H9 (cell line): ENCODE results near the gene TSPAN4. TPM values are rescaled to one million over a fixed set of nuclear protein-coding genes. Genes with fewer than 3 reads are reported as not detected.

ENCODE experiments used
- DNase-seq: peaks from one replicate; pipeline ENCODE4 v3.0.0-alpha.2; 2017
- H2AFZ ChIP-seq: one replicate; pipeline ENCODE4 v1.6.1; 2013; ENCODE audit warnings: mild to moderate bottlenecking, low read length, control low read depth, moderate library complexity
- H2AK5ac ChIP-seq: 2 replicates; pipeline ENCODE4 v1.6.1; 2013; ENCODE audit warnings: low read length, control low read depth, mixed read lengths; ENCODE audit not compliant: insufficient read length
- H2BK120ac ChIP-seq: one replicate; pipeline ENCODE4 v1.6.1; 2013; ENCODE audit warnings: low read depth, mild to moderate bottlenecking, low read length, control low read depth, inconsistent platforms; ENCODE audit not compliant: poor library complexity, severe bottlenecking
- H2BK12ac ChIP-seq: 2 replicates; pipeline ENCODE4 v1.6.1; 2013; ENCODE audit warnings: low read length, control low read depth, mixed read lengths, low read depth; ENCODE audit not compliant: insufficient read length
- H2BK15ac ChIP-seq: 2 replicates; pipeline ENCODE4 v1.6.1; 2013; ENCODE audit warnings: low read depth, low read length, control low read depth
- H2BK20ac ChIP-seq: one replicate; pipeline ENCODE4 v1.6.1; 2013; ENCODE audit warnings: low read depth, mild to moderate bottlenecking, low read length, control low read depth, inconsistent platforms; ENCODE audit not compliant: poor library complexity, severe bottlenecking
- H2BK5ac ChIP-seq: 2 replicates; pipeline ENCODE4 v1.6.1; 2013; ENCODE audit warnings: low read length, control low read depth, mixed read lengths; ENCODE audit not compliant: insufficient read length
- H3K14ac ChIP-seq: 2 replicates; pipeline ENCODE4 v1.6.1; 2013; ENCODE audit warnings: low read length, control low read depth; ENCODE audit not compliant: insufficient read depth
- H3K18ac ChIP-seq: 2 replicates; pipeline ENCODE4 v1.6.1; 2013; ENCODE audit warnings: low read depth, mild to moderate bottlenecking, mixed read lengths, low read length, control low read depth; ENCODE audit not compliant: insufficient read length
- H3K23ac ChIP-seq: 2 replicates; pipeline ENCODE4 v1.6.1; 2013; ENCODE audit warnings: low read length, control low read depth, mixed read lengths, low read depth; ENCODE audit not compliant: insufficient read length
- H3K23me2 ChIP-seq: 2 replicates; pipeline ENCODE4 v1.6.1; 2013; ENCODE audit warnings: low read depth, mild to moderate bottlenecking, mixed read lengths, low read length, control low read depth; ENCODE audit not compliant: insufficient read length, poor library complexity, severe bottlenecking
- H3K27ac ChIP-seq: 2 replicates; pipeline ENCODE4 v1.5.1; 2013; ENCODE audit warnings: low read length, control low read depth, mixed read lengths, low read depth; ENCODE audit not compliant: insufficient read length
- H3K27me3 ChIP-seq: 2 replicates; pipeline ENCODE4 v1.6.1; 2013; ENCODE audit warnings: low read length, control low read depth, inconsistent platforms; ENCODE audit not compliant: insufficient read depth
- H3K4ac ChIP-seq: 2 replicates; pipeline ENCODE4 v1.6.1; 2013; ENCODE audit warnings: low read depth, mild to moderate bottlenecking, control low read depth, inconsistent platforms, low read length, moderate library complexity
- H3K4me1 ChIP-seq: 2 replicates; pipeline ENCODE4 v1.6.1; 2013; ENCODE audit warnings: low read length, control low read depth, inconsistent platforms; ENCODE audit not compliant: insufficient read depth
- H3K4me2 ChIP-seq: 2 replicates; pipeline ENCODE4 v1.6.1; 2013; ENCODE audit warnings: low read length, control low read depth, mixed read lengths; ENCODE audit not compliant: insufficient read length, insufficient read depth
- H3K56ac ChIP-seq: 2 replicates; pipeline ENCODE4 v1.6.1; 2013; ENCODE audit warnings: low read depth, mild to moderate bottlenecking, mixed read lengths, low read length, control low read depth; ENCODE audit not compliant: insufficient read length
- H3K79me1 ChIP-seq: 2 replicates; pipeline ENCODE4 v1.6.1; 2013; ENCODE audit warnings: low read depth, mild to moderate bottlenecking, moderate library complexity, low read length, control low read depth, inconsistent platforms; ENCODE audit not compliant: insufficient read depth, poor library complexity, severe bottlenecking
- H3K79me2 ChIP-seq: 2 replicates; pipeline ENCODE4 v1.6.1; 2013; ENCODE audit warnings: low read length, control low read depth, inconsistent platforms; ENCODE audit not compliant: insufficient read depth
- H3K9ac ChIP-seq: 2 replicates; pipeline ENCODE4 v1.6.1; 2013; ENCODE audit warnings: low read length, control low read depth, mixed read lengths; ENCODE audit not compliant: insufficient read length; ENCODE audit errors: extremely low read depth
- H3K9me3 ChIP-seq: one replicate; pipeline ENCODE4 v1.6.1; 2013; ENCODE audit warnings: low read depth, low read length, inconsistent platforms; ENCODE audit not compliant: control insufficient read depth
- H3T11ph ChIP-seq: one replicate; pipeline ENCODE4 v1.6.1; 2013; ENCODE audit warnings: mild to moderate bottlenecking, low read length, control low read depth, inconsistent platforms
- H4K20me1 ChIP-seq: one replicate; pipeline ENCODE4 v1.6.1; 2013; ENCODE audit not compliant: control insufficient read depth, insufficient read length, insufficient read depth
- H4K5ac ChIP-seq: 2 replicates; pipeline ENCODE4 v1.6.1; 2013; ENCODE audit warnings: low read depth, mild to moderate bottlenecking, mixed read lengths, low read length, control low read depth; ENCODE audit not compliant: insufficient read length
- H4K8ac ChIP-seq: replicated peaks from 2 replicates; pipeline ENCODE4 v1.6.1; 2013; ENCODE audit warnings: low read length, control low read depth, mixed read lengths, low read depth; ENCODE audit not compliant: insufficient read length
- H4K91ac ChIP-seq: 2 replicates; pipeline ENCODE4 v1.6.1; 2013; ENCODE audit warnings: low read depth, mild to moderate bottlenecking, moderate library complexity, mixed read lengths, low read length, control low read depth; ENCODE audit not compliant: insufficient read length
- H3K27ac Mint-ChIP-seq, 3 experiments: 2 replicates in 2 of 3; 3 replicates in 1 of 3; pipeline ENCODE4 v1.8.0; 2020 to 2021; ENCODE audit warnings: mixed read lengths in 3 of 3, mild to moderate bottlenecking in 1 of 3, moderate library complexity in 1 of 3
- H3K27me3 Mint-ChIP-seq: 2 replicates; pipeline ENCODE4 v1.8.0; 2021; ENCODE audit warnings: low read depth, mild to moderate bottlenecking, moderate library complexity, mixed read lengths
- H3K36me3 Mint-ChIP-seq, 3 experiments: 2 replicates in 2 of 3; 3 replicates in 1 of 3; pipeline ENCODE4 v1.8.0; 2020 to 2021; ENCODE audit warnings: low read depth in 3 of 3, mixed read lengths in 3 of 3; ENCODE audit not compliant: insufficient read depth in 1 of 3
- H3K4me1 Mint-ChIP-seq, 2 experiments: 2 replicates each; pipeline ENCODE4 v1.8.0; 2020; ENCODE audit warnings: mixed read lengths in 2 of 2
- H3K4me3 Mint-ChIP-seq, 2 experiments: 2 replicates in 1 of 2; 3 replicates in 1 of 2; pipeline ENCODE4 v1.8.0; 2020 to 2021; ENCODE audit warnings: mild to moderate bottlenecking in 2 of 2, mixed read lengths in 2 of 2, moderate library complexity in 1 of 2
- H3K9me3 Mint-ChIP-seq, 2 experiments: 2 replicates in 1 of 2; 3 replicates in 1 of 2; pipeline ENCODE4 v1.8.0; 2020; ENCODE audit warnings: mild to moderate bottlenecking in 2 of 2, mixed read lengths in 2 of 2, moderate library complexity in 1 of 2
- CTCF ChIP-seq: fragments of 200-600 bp; sonication (generic); conservative IDR thresholded peaks from 3 replicates; pipeline ENCODE4 v1.8.0; 2021; ENCODE audit warnings: antibody characterized with exemption, mild to moderate bottlenecking
- WGBS: extraction: QIAGEN DNeasy Blood & Tissue Kit; methylation state at CpG from one replicate; pipeline ENCODE4 v1.1.7; 2013; ENCODE audit warnings: missing lambda C conversion rate, low lambda C conversion rate, mixed read lengths; ENCODE audit not compliant: insufficient read length; ENCODE audit errors: extremely low coverage; 5-methylcytosine and 5-hydroxymethylcytosine counted together
- total RNA-seq: library from RNA; stranded (reverse); gene quantifications from 2 replicates; pipeline ENCODE4 v1.2.1, GENCODE V29; 2021

Gene TSPAN4
- total RNA-seq, 1 experiment from 2014 or later = 64.6 TPM

- Histone ChIP-seq H3K4me1 (0 out of 2 replicates have a peak, but pooled peaks cover 2% of the 10 kb centered on the region), H3K27ac (no peak overlapping the region), H3K79me2 (no peaks in the 10 kb centered on the region), H2BK12ac (no peak overlapping the region), H4K20me1 (peaks cover under 1% of the 10 kb centered on the region), H3T11ph (no peak overlapping the region), H2BK20ac (no peak overlapping the region), H3K9ac (no peak overlapping the region), H4K91ac (no peak overlapping the region), H4K8ac (no peak overlapping the region), H3K14ac (no peak overlapping the region), H2BK15ac (no peak overlapping the region), H3K4me2 (no peak overlapping the region), H3K79me1 (no peaks in the 10 kb centered on the region), H3K9me3 (no peaks in the 10 kb centered on the region), H2AFZ (no peak overlapping the region), H3K23ac (no peak overlapping the region), H4K5ac (no peak overlapping the region), H3K18ac (no peak overlapping the region), H3K4ac (no peak overlapping the region), H3K56ac (no peak overlapping the region), H2BK120ac (no peak overlapping the region), H2BK5ac (no peak overlapping the region), H3K23me2 (no peaks in the 10 kb centered on the region), H3K27me3 (no peaks in the 10 kb centered on the region), H2AK5ac (no peak overlapping the region)
- Mint-ChIP-seq H3K36me3 (peaks cover 32 to 63% (median 55%) of the 10 kb centered on the region in 3 experiments), H3K4me1 (peaks cover 2 to 3% of the 10 kb centered on the region in 2 experiments; a peak in 3 of 4 replicates), H3K4me3 (peak overlapping the region in 1 of 2 experiments; percentile 44; a peak in 1 of 5 replicates), H3K27me3 (no peaks in the 10 kb centered on the region), H3K27ac (no peak overlapping the region; a peak in 2 of 7 replicates), H3K9me3 (no peaks in the 10 kb centered on the region)
- no peak for DNase-seq
- WGBS = no CpG with 5 or more reads among the region's 14 CpGs
- no peak for TF ChIP-seq CTCF
Observed at GRCh38 chr11:882596-882995, 39.9 kb downstream of the TSPAN4 start.
